Measurements from ENCODE around the gene WDTC1.

- TF ChIP-seq, protein P1, sequence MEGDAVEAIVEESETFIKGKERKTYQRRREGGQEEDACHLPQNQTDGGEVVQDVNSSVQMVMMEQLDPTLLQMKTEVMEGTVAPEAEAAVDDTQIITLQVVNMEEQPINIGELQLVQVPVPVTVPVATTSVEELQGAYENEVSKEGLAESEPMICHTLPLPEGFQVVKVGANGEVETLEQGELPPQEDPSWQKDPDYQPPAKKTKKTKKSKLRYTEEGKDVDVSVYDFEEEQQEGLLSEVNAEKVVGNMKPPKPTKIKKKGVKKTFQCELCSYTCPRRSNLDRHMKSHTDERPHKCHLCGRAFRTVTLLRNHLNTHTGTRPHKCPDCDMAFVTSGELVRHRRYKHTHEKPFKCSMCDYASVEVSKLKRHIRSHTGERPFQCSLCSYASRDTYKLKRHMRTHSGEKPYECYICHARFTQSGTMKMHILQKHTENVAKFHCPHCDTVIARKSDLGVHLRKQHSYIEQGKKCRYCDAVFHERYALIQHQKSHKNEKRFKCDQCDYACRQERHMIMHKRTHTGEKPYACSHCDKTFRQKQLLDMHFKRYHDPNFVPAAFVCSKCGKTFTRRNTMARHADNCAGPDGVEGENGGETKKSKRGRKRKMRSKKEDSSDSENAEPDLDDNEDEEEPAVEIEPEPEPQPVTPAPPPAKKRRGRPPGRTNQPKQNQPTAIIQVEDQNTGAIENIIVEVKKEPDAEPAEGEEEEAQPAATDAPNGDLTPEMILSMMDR (IDR thresholded peaks at IDR 0.05; ENCODE audit: low read depth, low read length): no peak
- TF ChIP-seq EZH2phosphoT487 (IDR thresholded peaks at IDR 0.05; ENCODE audit: low read depth): no peak
Observed at GRCh38 chr1:27336756-27337155, 102.3 kb downstream of the WDTC1 start.

All from OCI-LY3 (cell line).